Right lobe of liver (tissue), 4 donors: ENCODE measurements around the gene ZNF556.

Experiments
- POLR2A ChIP-seq: fragments of 450-650 bp; IDR thresholded peaks from one replicate; pipeline ENCODE4 v1.6.1; 2017; ENCODE audit warnings: antibody characterized with exemption, mild to moderate bottlenecking
- TF ChIP-seq, protein P1 (sequence below), 4 donors: fragments of 200-600 bp in 3 of 4; fragments of 450-650 bp in 1 of 4; IDR thresholded peaks; one replicate each; pipeline versions ENCODE4 v1.5.1 to v1.8.0; 2016 to 2022; ENCODE audit warnings: antibody characterized with exemption in 4 of 4, mild to moderate bottlenecking in 2 of 4
- donor health status: DM: no; HTN: no; CAD: no.
- donor health status: DM: no; HTN: no; CAD: no.
- donor health status: DM: no; HTN: yes; CAD: no.

DNA sequence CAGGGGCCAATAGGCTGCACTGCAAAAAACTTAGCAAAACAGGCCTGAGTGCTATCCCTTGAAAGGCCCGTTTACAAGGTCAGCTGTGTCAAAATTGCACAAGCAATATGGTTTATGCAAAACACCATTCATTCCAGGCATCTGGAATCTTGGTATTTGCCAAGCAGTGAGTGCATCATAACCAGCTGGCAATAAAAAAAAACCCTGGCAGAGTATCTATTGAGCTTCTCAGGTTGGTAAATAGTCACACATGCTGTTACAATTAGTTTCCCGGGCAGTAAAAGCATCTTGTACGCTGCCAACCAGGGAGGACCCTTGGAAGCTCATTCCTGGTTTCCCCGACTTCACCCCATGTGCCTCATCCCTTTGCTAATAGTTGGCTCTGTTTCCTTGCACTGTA, 56.4 kb downstream of the ZNF556 start:
- no peak for TF ChIP-seq POLR2A
- TF ChIP-seq, protein P1, sequence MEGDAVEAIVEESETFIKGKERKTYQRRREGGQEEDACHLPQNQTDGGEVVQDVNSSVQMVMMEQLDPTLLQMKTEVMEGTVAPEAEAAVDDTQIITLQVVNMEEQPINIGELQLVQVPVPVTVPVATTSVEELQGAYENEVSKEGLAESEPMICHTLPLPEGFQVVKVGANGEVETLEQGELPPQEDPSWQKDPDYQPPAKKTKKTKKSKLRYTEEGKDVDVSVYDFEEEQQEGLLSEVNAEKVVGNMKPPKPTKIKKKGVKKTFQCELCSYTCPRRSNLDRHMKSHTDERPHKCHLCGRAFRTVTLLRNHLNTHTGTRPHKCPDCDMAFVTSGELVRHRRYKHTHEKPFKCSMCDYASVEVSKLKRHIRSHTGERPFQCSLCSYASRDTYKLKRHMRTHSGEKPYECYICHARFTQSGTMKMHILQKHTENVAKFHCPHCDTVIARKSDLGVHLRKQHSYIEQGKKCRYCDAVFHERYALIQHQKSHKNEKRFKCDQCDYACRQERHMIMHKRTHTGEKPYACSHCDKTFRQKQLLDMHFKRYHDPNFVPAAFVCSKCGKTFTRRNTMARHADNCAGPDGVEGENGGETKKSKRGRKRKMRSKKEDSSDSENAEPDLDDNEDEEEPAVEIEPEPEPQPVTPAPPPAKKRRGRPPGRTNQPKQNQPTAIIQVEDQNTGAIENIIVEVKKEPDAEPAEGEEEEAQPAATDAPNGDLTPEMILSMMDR (IDR thresholded peaks at IDR 0.05): no peak
